ENCODE data around the gene MTCL1. TPM values are rescaled to one million over a fixed set of nuclear protein-coding genes. Genes with fewer than 3 reads are reported as not detected.

MTCL1 gene
- total RNA-seq, 3 donors from 2014 or later (not counting 1 experiment from before 2014, with no cell fraction given) = 0.38 to 1.5 (median 0.43) TPM

DNA sequence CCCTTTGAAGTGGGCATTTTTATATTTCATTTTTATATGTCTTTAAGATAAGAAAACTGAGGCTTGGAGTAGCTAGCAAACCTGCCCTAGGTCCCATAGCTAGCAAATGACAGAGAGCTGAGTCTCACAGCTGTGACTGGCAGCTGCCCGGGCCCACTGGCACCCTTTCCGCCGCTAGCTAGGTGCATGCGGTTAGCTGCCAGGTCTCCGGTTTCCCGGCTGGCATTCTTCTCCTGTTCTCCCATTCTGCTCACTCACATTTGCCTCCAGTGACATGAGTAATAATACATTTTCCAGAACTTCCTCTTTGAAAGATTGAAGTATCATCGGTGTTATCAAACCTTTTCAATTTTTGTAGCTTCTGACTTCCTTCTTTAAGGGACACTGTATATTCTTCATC lies 38.7 kb downstream of the MTCL1 start:
- no peak overlapping the region for H3K27ac ChIP-seq (ENCODE audit: low read length)
- ATAC-seq (no peak), DNase-seq (no peak)
- TF ChIP-seq, protein P1, sequence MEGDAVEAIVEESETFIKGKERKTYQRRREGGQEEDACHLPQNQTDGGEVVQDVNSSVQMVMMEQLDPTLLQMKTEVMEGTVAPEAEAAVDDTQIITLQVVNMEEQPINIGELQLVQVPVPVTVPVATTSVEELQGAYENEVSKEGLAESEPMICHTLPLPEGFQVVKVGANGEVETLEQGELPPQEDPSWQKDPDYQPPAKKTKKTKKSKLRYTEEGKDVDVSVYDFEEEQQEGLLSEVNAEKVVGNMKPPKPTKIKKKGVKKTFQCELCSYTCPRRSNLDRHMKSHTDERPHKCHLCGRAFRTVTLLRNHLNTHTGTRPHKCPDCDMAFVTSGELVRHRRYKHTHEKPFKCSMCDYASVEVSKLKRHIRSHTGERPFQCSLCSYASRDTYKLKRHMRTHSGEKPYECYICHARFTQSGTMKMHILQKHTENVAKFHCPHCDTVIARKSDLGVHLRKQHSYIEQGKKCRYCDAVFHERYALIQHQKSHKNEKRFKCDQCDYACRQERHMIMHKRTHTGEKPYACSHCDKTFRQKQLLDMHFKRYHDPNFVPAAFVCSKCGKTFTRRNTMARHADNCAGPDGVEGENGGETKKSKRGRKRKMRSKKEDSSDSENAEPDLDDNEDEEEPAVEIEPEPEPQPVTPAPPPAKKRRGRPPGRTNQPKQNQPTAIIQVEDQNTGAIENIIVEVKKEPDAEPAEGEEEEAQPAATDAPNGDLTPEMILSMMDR (IDR thresholded peaks at IDR 0.05) = no peak
- Mint-ChIP-seq H3K4me1 (peaks cover 21 to 25% of the 10 kb centered on the region in 2 donors), H3K36me3 (no peaks in the 10 kb centered on the region), H3K27ac (no peak overlapping the region), H3K27me3 (ENCODE audit: low read depth in 2 of 2) (peaks cover 6 to 7% of the 10 kb centered on the region in 2 donors), H3K9me3 (peaks cover 0 to 2% of the 10 kb centered on the region in 2 donors), H3K4me3 (no peak overlapping the region)
- H3K9me3 ChIP-seq (ENCODE audit: control insufficient read depth, insufficient read depth, low read length) = peaks cover 16% of the 10 kb centered on the region
- WGBS (ENCODE audit: insufficient coverage) = 79% methylated on average over 7 of the region's 7 CpGs
- no peaks in the 10 kb centered on the region for H3K36me3 ChIP-seq (ENCODE audit: control insufficient read depth, insufficient read depth, low read length)
- peaks cover 12% of the 10 kb centered on the region for H3K4me1 ChIP-seq (ENCODE audit: control insufficient read depth, insufficient read depth, low read length)
- intact Hi-C loops (cut with micrococcal nuclease) = no loop called here
- no peak overlapping the region for H3K4me3 ChIP-seq (ENCODE audit: low read length)
- H3K27me3 ChIP-seq (ENCODE audit: control insufficient read depth, insufficient read depth, low read length) = no peaks in the 10 kb centered on the region

DNA sequence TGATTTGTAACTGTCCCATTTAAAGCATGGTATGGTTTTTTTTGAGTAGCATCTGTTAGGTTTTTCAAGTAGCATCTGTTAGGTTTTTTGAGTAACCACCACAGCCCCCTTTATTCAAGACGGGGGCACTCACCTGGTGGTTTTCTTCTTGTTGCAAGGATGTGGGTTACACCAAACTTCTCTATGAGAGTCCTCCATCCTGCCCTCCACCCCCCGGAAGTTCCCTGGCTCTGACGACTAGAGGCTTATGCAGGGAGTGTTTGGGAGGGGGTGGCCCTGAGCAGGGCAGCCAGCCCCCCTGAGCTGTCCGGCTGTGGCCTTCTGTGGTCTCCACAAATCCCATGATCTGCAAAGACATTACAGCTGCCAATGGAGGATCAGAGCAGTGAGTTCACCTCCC lies 39.3 kb downstream of the MTCL1 start:
- peak in 1 of 2 donors; percentile 73 for DNase-seq
- 0% methylated on average over 1 of the region's 4 CpGs for WGBS (ENCODE audit: insufficient coverage)
- H3K27ac ChIP-seq (ENCODE audit: low read length) = no peak overlapping the region
- intact Hi-C loops (cut with micrococcal nuclease) = no loop called here
- H3K27me3 ChIP-seq (ENCODE audit: control insufficient read depth, insufficient read depth, low read length) = no peaks in the 10 kb centered on the region
- Mint-ChIP-seq H3K27ac (peak overlapping the region; percentile 17 to 34), H3K27me3 (ENCODE audit: low read depth in 2 of 2) (peaks cover 1 to 3% of the 10 kb centered on the region in 2 donors), H3K4me3 (peak overlapping the region; percentile 47), H3K9me3 (peaks cover 0 to 2% of the 10 kb centered on the region in 2 donors), H3K36me3 (no peaks in the 10 kb centered on the region), H3K4me1 (peaks cover 21 to 25% of the 10 kb centered on the region in 2 donors)
- H3K4me3 ChIP-seq (ENCODE audit: low read length) = no peak overlapping the region
- peaks cover 16% of the 10 kb centered on the region for H3K9me3 ChIP-seq (ENCODE audit: control insufficient read depth, insufficient read depth, low read length)
- TF ChIP-seq, protein P1 (IDR thresholded peaks at IDR 0.05) = no peak
- peaks cover 12% of the 10 kb centered on the region for H3K4me1 ChIP-seq (ENCODE audit: control insufficient read depth, insufficient read depth, low read length)
- no peaks in the 10 kb centered on the region for H3K36me3 ChIP-seq (ENCODE audit: control insufficient read depth, insufficient read depth, low read length)
- ATAC-seq = peak; percentile 34 to 69 (median 68)

DNA sequence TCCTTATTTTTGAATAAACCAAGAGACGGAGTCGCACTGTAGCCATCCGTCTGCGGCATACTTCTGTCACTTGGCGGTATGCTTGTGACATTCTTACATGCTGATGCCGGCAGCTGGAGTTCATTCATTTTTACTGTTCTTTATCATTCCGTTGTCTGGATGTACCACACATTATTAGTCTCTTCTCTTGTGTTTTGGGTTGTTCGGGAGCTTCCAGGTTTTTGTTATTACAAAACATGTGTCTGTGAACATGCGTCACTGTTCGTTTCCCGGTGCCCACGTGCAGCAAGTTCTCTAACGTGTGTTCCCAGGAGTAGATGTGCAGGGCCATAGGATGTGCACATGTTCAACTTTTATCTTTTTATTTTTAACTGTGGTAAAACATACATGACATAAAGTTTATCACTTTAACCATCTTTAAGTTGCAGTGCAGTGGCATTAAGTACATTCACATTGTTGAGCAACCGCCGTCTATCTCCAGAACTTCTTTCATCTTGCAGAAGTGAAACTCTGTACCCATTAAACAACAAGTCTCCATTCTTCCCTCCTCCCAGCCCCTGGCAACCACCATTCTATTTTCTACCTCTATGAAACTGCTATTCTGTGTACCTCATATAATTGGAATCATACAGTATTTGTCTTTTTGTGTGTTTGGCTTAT lies 40.1 kb downstream of the MTCL1 start:
- Mint-ChIP-seq H3K27me3 (ENCODE audit: low read depth in 2 of 2) (peaks cover 0 to 3% of the 10 kb centered on the region in 2 donors), H3K4me1 (peaks cover 21 to 25% of the 10 kb centered on the region in 2 donors), H3K4me3 (no peak overlapping the region), H3K27ac (no peak overlapping the region), H3K9me3 (peaks cover 0 to 2% of the 10 kb centered on the region in 2 donors), H3K36me3 (no peaks in the 10 kb centered on the region)
- DNase-seq (peak in 1 of 2 donors; percentile 14), ATAC-seq (no peak)
- Histone ChIP-seq H3K4me3 (ENCODE audit: low read length) (no peak overlapping the region), H3K4me1 (ENCODE audit: control insufficient read depth, insufficient read depth, low read length) (peaks cover 12% of the 10 kb centered on the region), H3K27me3 (ENCODE audit: control insufficient read depth, insufficient read depth, low read length) (no peaks in the 10 kb centered on the region), H3K9me3 (ENCODE audit: control insufficient read depth, insufficient read depth, low read length) (peaks cover 16% of the 10 kb centered on the region), H3K27ac (ENCODE audit: low read length) (no peak overlapping the region), H3K36me3 (ENCODE audit: control insufficient read depth, insufficient read depth, low read length) (no peaks in the 10 kb centered on the region)
- WGBS (ENCODE audit: insufficient coverage) = 79% methylated on average over 15 of the region's 15 CpGs
- TF ChIP-seq, protein P1 (IDR thresholded peaks at IDR 0.05) = no peak
- intact Hi-C loops (cut with micrococcal nuclease) = no loop called here

Data from natural killer cell (primary cell).